OCI-LY1 (cell line): Measurements from ENCODE around the gene DMRTB1.

Source experiments
- H2AFZ ChIP-seq: fragments of 200-600 bp; sonication (generic), shearing (Covaris generic); 2 replicates; pipeline ENCODE4 v1.6.0; 2014; ENCODE audit warnings: antibody characterized with exemption, mild to moderate bottlenecking, low read length
- H3F3A ChIP-seq: fragments of 200-600 bp; sonication (generic), shearing (Covaris generic); 2 replicates; pipeline ENCODE4 v1.6.0; 2014; ENCODE audit warnings: mild to moderate bottlenecking, antibody characterized with exemption, low read length, moderate library complexity; ENCODE audit not compliant: insufficient read depth
- H3K27ac ChIP-seq: fragments of 200-600 bp; sonication (generic); 2 replicates; pipeline ENCODE4 v1.5.1; 2014; ENCODE audit warnings: low read length, mixed run types, mild to moderate bottlenecking, low read depth; ENCODE audit not compliant: poor library complexity, severe bottlenecking
- H3K27me3 ChIP-seq: fragments of 200-600 bp; sonication (generic); 2 replicates; pipeline ENCODE4 v1.6.0; 2014; ENCODE audit warnings: antibody characterized with exemption, mild to moderate bottlenecking, low read length, moderate library complexity; ENCODE audit not compliant: insufficient read depth
- H3K36me3 ChIP-seq: fragments of 200-600 bp; sonication (generic); 2 replicates; pipeline ENCODE4 v1.6.1; 2014; ENCODE audit warnings: mild to moderate bottlenecking, antibody characterized with exemption, low read length, moderate library complexity, mixed read lengths; ENCODE audit not compliant: insufficient read depth
- H3K4me1 ChIP-seq: fragments of 200-600 bp; sonication (generic); 2 replicates; pipeline ENCODE4 v1.5.1; 2014; ENCODE audit warnings: mild to moderate bottlenecking, low read length, moderate library complexity; ENCODE audit not compliant: insufficient read depth, severe bottlenecking
- H3K4me2 ChIP-seq: fragments of 200-600 bp; sonication (generic), shearing (Covaris generic); 2 replicates; pipeline ENCODE4 v1.6.1; 2014; ENCODE audit warnings: low read length
- H3K4me3 ChIP-seq: fragments of 200-600 bp; sonication (generic); 2 replicates; pipeline ENCODE4 v1.5.1; 2014; ENCODE audit warnings: low read length, low read depth, mild to moderate bottlenecking, mixed read lengths; ENCODE audit not compliant: poor library complexity, severe bottlenecking
- H3K79me2 ChIP-seq: fragments of 200-600 bp; shearing (Covaris generic); 2 replicates; pipeline ENCODE4 v1.6.1; 2016; ENCODE audit warnings: mixed run types, low read length, mixed read lengths; ENCODE audit not compliant: insufficient read depth
- H3K9ac ChIP-seq: fragments of 200-600 bp; sonication (generic), shearing (Covaris generic); 2 replicates; pipeline ENCODE4 v1.6.1; 2014; ENCODE audit warnings: mild to moderate bottlenecking, low read length, mixed read lengths
- H3K9me2 ChIP-seq: fragments of 200-600 bp; sonication (generic), shearing (Covaris generic); 2 replicates; pipeline ENCODE4 v1.6.1; 2014; ENCODE audit warnings: low read depth, mild to moderate bottlenecking, low read length, mixed read lengths
- H3K9me3 ChIP-seq: fragments of 200-600 bp; shearing (Covaris generic); 2 replicates; pipeline ENCODE4 v1.6.1; 2014; ENCODE audit warnings: low read length, mixed read lengths
- H4K20me1 ChIP-seq: fragments of 200-600 bp; sonication (generic), shearing (Covaris generic); 2 replicates; pipeline ENCODE4 v1.6.0; 2016; ENCODE audit warnings: mild to moderate bottlenecking, low read length; ENCODE audit not compliant: insufficient read depth
- EZH2 ChIP-seq: fragments of 200-600 bp; sonication (generic), shearing (Covaris generic); IDR thresholded peaks from 2 replicates; pipeline ENCODE4 v1.8.0; 2017; ENCODE audit warnings: borderline replicate concordance, mixed run types, mild to moderate bottlenecking, antibody characterized with exemption, low read length, moderate library complexity, mixed read lengths
- TF ChIP-seq, protein P1 (sequence below): fragments of 200-600 bp; sonication (generic), shearing (Covaris generic); IDR thresholded peaks from 2 replicates; pipeline ENCODE4 v1.5.1; 2017; ENCODE audit warnings: mild to moderate bottlenecking, antibody characterized with exemption, low read length, moderate library complexity, mixed read lengths

The DMRTB1 gene

DNA sequence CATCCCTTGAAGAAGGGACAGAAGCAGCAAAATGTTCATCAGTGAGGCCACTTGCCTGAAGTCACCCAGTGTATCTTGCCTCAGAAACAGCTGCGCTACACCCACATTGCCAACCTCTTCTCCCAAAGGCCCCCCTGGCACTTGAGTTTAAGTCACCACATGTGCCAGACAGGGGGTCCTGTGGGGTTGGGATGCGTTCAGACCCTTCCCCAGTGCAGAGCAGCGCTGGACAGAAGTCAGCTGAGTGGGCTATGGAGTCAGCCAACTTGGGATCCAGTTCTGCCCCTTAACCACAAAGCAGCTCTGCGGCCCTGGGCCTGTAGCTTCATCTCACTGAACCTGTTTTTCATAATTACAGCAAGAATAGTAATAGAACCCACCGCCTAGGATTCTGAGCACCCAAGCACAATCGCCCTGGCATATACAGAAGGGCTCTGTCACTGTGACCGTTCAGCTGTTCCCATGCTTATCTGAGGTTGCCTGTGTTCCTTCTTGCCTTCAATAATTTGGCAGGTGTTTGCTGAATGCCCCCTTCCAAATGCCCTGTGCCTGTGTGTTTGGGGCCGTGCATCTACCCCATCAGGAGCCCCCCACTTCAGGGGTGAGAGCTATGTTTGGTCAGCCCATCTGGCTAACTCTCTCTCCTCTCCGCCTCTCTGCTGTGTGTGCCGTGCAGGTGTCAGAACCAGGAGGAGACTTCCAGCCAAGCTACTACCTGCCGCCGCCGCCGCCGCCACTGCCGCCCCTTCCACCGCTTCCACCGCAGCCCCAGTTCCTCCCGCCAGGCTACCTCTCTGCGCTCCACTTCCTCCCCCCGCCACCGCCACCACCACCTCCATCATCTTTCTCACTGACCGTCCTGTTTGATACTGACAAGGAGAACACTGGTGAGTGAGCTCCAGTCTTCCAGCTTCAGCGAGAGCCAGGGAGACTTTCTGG is 5.0 kb downstream of the DMRTB1 start:
- no peak overlapping the region for H3K9ac ChIP-seq

DNA sequence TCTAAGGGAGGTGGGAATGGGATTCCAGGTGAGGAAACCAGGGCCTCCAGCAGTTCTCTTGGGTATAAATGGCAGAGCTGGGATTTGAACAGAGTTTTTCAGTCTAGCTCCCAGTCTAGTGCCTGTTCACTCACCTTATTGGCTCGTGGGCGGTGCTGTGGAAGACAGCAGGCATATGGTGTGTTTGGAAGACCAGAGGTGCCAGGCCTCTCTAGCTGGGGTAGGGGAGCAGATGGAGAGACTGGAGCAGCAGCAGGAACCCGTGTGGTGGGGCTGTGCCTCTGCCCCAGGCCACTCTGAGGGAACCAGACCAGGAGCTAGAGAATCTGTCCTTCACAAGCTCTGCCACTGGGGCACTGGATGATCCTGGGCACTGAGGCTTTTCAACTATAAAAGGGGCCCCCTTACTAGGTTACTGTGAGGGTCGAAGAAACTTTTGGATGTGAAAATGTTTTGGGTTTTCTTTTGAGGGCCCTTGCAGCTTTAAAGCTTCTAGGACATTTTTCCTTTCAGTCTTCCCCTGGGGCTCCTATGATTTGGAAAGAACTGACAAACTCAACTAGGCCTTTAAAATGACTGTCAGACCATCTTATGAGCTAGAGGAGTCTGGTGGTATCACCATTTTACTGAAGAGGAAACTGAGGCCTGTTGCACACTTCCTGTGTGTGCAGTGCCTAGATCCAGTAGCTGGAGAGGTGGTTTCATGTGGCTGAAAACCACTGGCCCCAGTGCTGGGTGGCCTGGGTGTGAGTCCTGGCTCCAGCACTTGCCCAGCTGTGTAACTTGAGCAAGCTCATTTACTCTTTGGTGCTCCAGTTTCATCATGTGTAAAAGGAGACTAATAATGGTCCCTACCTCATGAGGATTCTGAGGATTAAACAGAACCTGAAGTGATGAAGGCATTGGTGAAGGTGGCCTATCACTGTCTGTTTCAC is 6.1 kb downstream of the DMRTB1 start:
- no peaks in the 10 kb centered on the region for H3F3A ChIP-seq
- no peak overlapping the region for H3K4me2 ChIP-seq
- no peak overlapping the region for H3K27ac ChIP-seq
- no peaks in the 10 kb centered on the region for H3K27me3 ChIP-seq
- no peak overlapping the region for H3K4me3 ChIP-seq
- no peaks in the 10 kb centered on the region for H3K9me3 ChIP-seq
- H3K9me2 ChIP-seq = no peaks in the 10 kb centered on the region
- H2AFZ ChIP-seq = no peak overlapping the region
- H4K20me1 ChIP-seq = no peaks in the 10 kb centered on the region
- no peaks in the 10 kb centered on the region for H3K36me3 ChIP-seq
- no peaks in the 10 kb centered on the region for H3K79me2 ChIP-seq
- H3K4me1 ChIP-seq = no peaks in the 10 kb centered on the region
- no peak overlapping the region for H3K9ac ChIP-seq
- TF ChIP-seq EZH2 = no peak
- TF ChIP-seq, protein P1, sequence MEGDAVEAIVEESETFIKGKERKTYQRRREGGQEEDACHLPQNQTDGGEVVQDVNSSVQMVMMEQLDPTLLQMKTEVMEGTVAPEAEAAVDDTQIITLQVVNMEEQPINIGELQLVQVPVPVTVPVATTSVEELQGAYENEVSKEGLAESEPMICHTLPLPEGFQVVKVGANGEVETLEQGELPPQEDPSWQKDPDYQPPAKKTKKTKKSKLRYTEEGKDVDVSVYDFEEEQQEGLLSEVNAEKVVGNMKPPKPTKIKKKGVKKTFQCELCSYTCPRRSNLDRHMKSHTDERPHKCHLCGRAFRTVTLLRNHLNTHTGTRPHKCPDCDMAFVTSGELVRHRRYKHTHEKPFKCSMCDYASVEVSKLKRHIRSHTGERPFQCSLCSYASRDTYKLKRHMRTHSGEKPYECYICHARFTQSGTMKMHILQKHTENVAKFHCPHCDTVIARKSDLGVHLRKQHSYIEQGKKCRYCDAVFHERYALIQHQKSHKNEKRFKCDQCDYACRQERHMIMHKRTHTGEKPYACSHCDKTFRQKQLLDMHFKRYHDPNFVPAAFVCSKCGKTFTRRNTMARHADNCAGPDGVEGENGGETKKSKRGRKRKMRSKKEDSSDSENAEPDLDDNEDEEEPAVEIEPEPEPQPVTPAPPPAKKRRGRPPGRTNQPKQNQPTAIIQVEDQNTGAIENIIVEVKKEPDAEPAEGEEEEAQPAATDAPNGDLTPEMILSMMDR = no peak

More for the DNA sequence above, 5.0 kb downstream of the DMRTB1 start:
- H3F3A ChIP-seq = no peaks in the 10 kb centered on the region
- no peaks in the 10 kb centered on the region for H3K36me3 ChIP-seq
- H3K9me2 ChIP-seq = no peaks in the 10 kb centered on the region
- H3K4me3 ChIP-seq = no peak overlapping the region
- H3K27me3 ChIP-seq = 0 out of 2 replicates have a peak, but pooled peaks cover 4% of the 10 kb centered on the region
- H3K27ac ChIP-seq = no peak overlapping the region
- no peaks in the 10 kb centered on the region for H4K20me1 ChIP-seq
- no peaks in the 10 kb centered on the region for H3K79me2 ChIP-seq
- no peaks in the 10 kb centered on the region for H3K4me1 ChIP-seq
- no peak overlapping the region for H3K4me2 ChIP-seq
- TF ChIP-seq, protein P1 = no peak
- no peak for TF ChIP-seq EZH2
- no peak overlapping the region for H2AFZ ChIP-seq
- no peaks in the 10 kb centered on the region for H3K9me3 ChIP-seq

GRCh38 chr1:53467391-53467790 is 8.2 kb downstream of the DMRTB1 start:
- no peak overlapping the region for H3K27ac ChIP-seq
- no peak overlapping the region for H2AFZ ChIP-seq
- no peaks in the 10 kb centered on the region for H3K79me2 ChIP-seq
- H3K9ac ChIP-seq = no peak overlapping the region
- no peaks in the 10 kb centered on the region for H3F3A ChIP-seq
- no peak overlapping the region for H3K4me2 ChIP-seq
- no peak overlapping the region for H3K4me3 ChIP-seq
- H3K9me2 ChIP-seq = no peaks in the 10 kb centered on the region
- no peaks in the 10 kb centered on the region for H3K36me3 ChIP-seq
- H4K20me1 ChIP-seq = no peaks in the 10 kb centered on the region
- H3K9me3 ChIP-seq = no peaks in the 10 kb centered on the region
- H3K4me1 ChIP-seq = no peaks in the 10 kb centered on the region
- TF ChIP-seq EZH2 = no peak
- TF ChIP-seq, protein P1 = no peak
- no peaks in the 10 kb centered on the region for H3K27me3 ChIP-seq
